HepG2 (cell line): Measurements from ENCODE around the gene FBXW5. TPM values are rescaled to one million over a fixed set of nuclear protein-coding genes. Genes with fewer than 3 reads are reported as not detected.

Experiments used
- DNMT3B ChIP-seq: conservative IDR thresholded peaks from 2 replicates; pipeline ENCODE4 v1.6.1; 2016; ENCODE audit warnings: missing biosample characterization, control low read depth
- FIP1L1 ChIP-seq: fragments of 200-400 bp; formaldehyde crosslinking; IDR thresholded peaks from 2 replicates; pipeline ENCODE4 v1.6.1; 2018; ENCODE audit warnings: low read depth, mild to moderate bottlenecking, low read length, moderate library complexity, borderline replicate concordance; ENCODE audit not compliant: insufficient read depth
- GABPB1 ChIP-seq: IDR thresholded peaks from 2 replicates; pipeline ENCODE4 v1.6.1; 2016; ENCODE audit warnings: mild to moderate bottlenecking, missing genetic modification reagents, moderate library complexity, missing compliant biosample characterization
- GATAD1 ChIP-seq: IDR thresholded peaks from 2 replicates; pipeline ENCODE4 v1.6.1; 2016; ENCODE audit warnings: missing genetic modification reagents, missing compliant biosample characterization
- HNRNPK ChIP-seq: fragments of 200-400 bp; formaldehyde crosslinking; IDR thresholded peaks from 2 replicates; pipeline ENCODE4 v1.6.1; 2018; ENCODE audit warnings: low read length, low read depth, moderate library complexity, mild to moderate bottlenecking; ENCODE audit not compliant: poor library complexity, severe bottlenecking
- LCORL ChIP-seq, 2 experiments: fragments of 450-650 bp in 1 of 2; sonication (generic) in 1 of 2; formaldehyde crosslinking in 1 of 2; IDR thresholded peaks; 2 replicates each; pipeline versions ENCODE4 v1.5.0 to v1.6.1; 2017 to 2020; ENCODE audit warnings: antibody characterized with exemption in 1 of 2, missing genetic modification reagents in 1 of 2
- NR2C2 ChIP-seq: sonication (generic); formaldehyde crosslinking; IDR thresholded peaks from 2 replicates; pipeline ENCODE4 v1.4.0; 2020; ENCODE audit warnings: missing genetic modification reagents, mild to moderate bottlenecking, moderate library complexity, borderline replicate concordance
- STAT5B ChIP-seq: sonication (generic); formaldehyde crosslinking; IDR thresholded peaks from 2 replicates; pipeline ENCODE4 v1.4.0; 2020; ENCODE audit warnings: missing genetic modification reagents
- ZFX ChIP-seq: sonication (generic); formaldehyde crosslinking; IDR thresholded peaks from 2 replicates; pipeline ENCODE4 v1.4.0; 2020; ENCODE audit warnings: mild to moderate bottlenecking, low read depth, missing genetic modification reagents, moderate library complexity
- ZNF101 ChIP-seq: sonication (generic); formaldehyde crosslinking; IDR thresholded peaks from 2 replicates; pipeline ENCODE4 v1.4.0; 2020; ENCODE audit warnings: mild to moderate bottlenecking, low read depth, missing genetic modification reagents, borderline replicate concordance
- ZNF317 ChIP-seq: sonication (generic); formaldehyde crosslinking; IDR thresholded peaks from 2 replicates; pipeline ENCODE4 v1.5.0; 2020; ENCODE audit warnings: mild to moderate bottlenecking, missing genetic modification reagents
- ZNF329 ChIP-seq: sonication (generic); formaldehyde crosslinking; IDR thresholded peaks from 2 replicates; pipeline ENCODE4 v1.9.0; 2021; ENCODE audit warnings: low read depth, mild to moderate bottlenecking, missing genetic modification reagents
- ZNF335 ChIP-seq: sonication (generic); formaldehyde crosslinking; IDR thresholded peaks from 2 replicates; pipeline ENCODE4 v1.4.0; 2020; ENCODE audit warnings: missing genetic modification reagents
- ZNF552 ChIP-seq: sonication (generic); formaldehyde crosslinking; IDR thresholded peaks from 2 replicates; pipeline ENCODE4 v1.9.0; 2022; ENCODE audit warnings: missing genetic modification reagents, mild to moderate bottlenecking, borderline replicate concordance
- ZNF605 ChIP-seq: sonication (generic); formaldehyde crosslinking; IDR thresholded peaks from 2 replicates; pipeline ENCODE4 v1.8.0; 2022; ENCODE audit warnings: mild to moderate bottlenecking, missing genetic modification reagents
- polyA plus RNA-seq, 8 experiments: library from polyadenylated mRNA; depleted of rRNA in 3 of 8; stranded (reverse) in 7 of 8; unstranded in 1 of 8; fragments of >200 nt; fragmentation: Illumina TruSeq in 4 of 8; extraction: Trizol in 4 of 8; gene quantifications; 2 replicates each; pipeline versions ENCODE4 v1.2.1 to v1.2.3, GENCODE V29; 2011 to 2016; ENCODE audit warnings: low read depth in 4 of 8, missing spikeins in 1 of 8, mixed read lengths in 1 of 8; ENCODE audit not compliant: insufficient read depth in 1 of 8
- total RNA-seq, 5 experiments: library from RNA; depleted of rRNA; stranded (reverse); fragments of >200 nt; fragmentation: Illumina TruSeq; extraction: Trizol; gene quantifications; 2 replicates each; pipeline ENCODE4 v1.2.3, GENCODE V29; 2016; ENCODE audit warnings: low read depth in 1 of 5
- TF ChIP-seq, protein P1 (sequence below): IDR thresholded peaks from 2 replicates; pipeline ENCODE4 v1.6.1; 2016
- TF ChIP-seq, protein P2 (sequence below): sonication (generic); formaldehyde crosslinking; IDR thresholded peaks from 2 replicates; pipeline ENCODE4 v1.5.0; 2020; ENCODE audit warnings: missing genetic modification reagents
- TF ChIP-seq, protein P3 (sequence below): sonication (generic); formaldehyde crosslinking; IDR thresholded peaks from 2 replicates; pipeline ENCODE4 v1.5.0; 2020; ENCODE audit warnings: missing genetic modification reagents, mild to moderate bottlenecking, borderline replicate concordance
- TF ChIP-seq, protein P4 (sequence below): sonication (generic); formaldehyde crosslinking; IDR thresholded peaks from 2 replicates; pipeline ENCODE4 v1.4.0; 2020; ENCODE audit warnings: mild to moderate bottlenecking, missing genetic modification reagents
- TF ChIP-seq, protein P5 (sequence below): sonication (generic); formaldehyde crosslinking; conservative IDR thresholded peaks from 2 replicates; pipeline ENCODE4 v1.4.0; 2020; ENCODE audit warnings: missing genetic modification reagents

FBXW5 gene
- total and polyA plus RNA-seq, 2 of the 13 experiments (the other 11 are each of a cell fraction or from before 2014, with no cell fraction given): 52.0 to 60.4 TPM

DNA sequence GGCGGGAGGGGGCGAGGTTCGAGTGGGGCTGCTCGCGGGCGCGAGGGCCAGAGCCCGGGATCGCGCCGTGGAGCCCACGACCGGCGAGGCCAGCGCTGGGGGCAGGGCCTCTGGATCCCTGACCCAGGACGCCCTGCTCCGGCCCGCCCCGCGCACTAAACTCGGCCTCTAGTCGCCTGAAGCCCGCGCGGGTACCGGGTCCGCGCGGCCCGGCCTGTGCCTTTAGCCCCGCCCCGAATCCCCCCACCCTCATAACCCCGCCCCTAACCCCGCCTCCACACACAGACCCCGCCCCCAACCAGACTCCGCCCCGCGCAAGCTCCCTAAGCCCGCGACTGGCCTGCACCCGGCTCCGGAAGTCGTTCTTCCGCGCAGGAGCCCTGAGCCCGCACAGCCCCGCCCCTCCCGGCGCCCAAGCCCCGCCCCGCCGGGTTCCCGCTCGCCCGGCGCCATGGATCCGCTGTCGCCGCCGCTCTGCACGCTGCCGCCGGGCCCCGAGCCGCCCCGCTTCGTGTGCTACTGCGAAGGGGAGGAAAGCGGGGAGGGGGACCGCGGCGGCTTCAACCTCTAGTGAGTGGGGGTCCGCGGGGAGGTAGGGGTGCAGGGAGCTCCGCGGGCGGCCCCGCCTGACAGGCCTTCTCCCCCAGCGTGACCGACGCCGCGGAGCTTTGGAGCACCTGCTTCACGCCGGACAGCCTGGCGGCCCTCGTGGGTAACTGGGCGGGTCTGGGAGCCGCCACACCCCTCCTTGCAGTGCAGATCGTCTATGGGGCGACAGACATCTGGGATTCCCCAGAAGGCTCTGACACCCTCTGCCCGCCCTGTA, 47.7 kb upstream of the FBXW5 start, which contains the start of gene PAXX (continued):
- TF ChIP-seq, protein P1, sequence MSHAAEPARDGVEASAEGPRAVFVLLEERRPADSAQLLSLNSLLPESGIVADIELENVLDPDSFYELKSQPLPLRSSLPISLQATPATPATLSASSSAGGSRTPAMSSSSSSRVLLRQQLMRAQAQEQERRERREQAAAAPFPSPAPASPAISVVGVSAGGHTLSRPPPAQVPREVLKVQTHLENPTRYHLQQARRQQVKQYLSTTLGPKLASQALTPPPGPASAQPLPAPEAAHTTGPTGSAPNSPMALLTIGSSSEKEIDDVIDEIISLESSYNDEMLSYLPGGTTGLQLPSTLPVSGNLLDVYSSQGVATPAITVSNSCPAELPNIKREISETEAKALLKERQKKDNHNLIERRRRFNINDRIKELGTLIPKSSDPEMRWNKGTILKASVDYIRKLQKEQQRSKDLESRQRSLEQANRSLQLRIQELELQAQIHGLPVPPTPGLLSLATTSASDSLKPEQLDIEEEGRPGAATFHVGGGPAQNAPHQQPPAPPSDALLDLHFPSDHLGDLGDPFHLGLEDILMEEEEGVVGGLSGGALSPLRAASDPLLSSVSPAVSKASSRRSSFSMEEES (CRISPR knock-in tag): no peak
- TF ChIP-seq ZNF335 (CRISPR knock-in tag) (no peak), ZNF605 (CRISPR knock-in tag) (peak; percentile 42; the same call in 1 of the 2 replicates), NR2C2 (no peak), ZNF101 (CRISPR knock-in tag) (no peak), ZNF329 (CRISPR knock-in tag) (no peak; the same call in 1 of the 2 replicates), ZNF552 (CRISPR knock-in tag) (0 out of 2 replicates have a peak, but pooled peaks have one; percentile 36), ZFX (CRISPR knock-in tag) (peak; percentile 62), STAT5B (CRISPR knock-in tag) (no peak), GABPB1 (CRISPR knock-in tag) (peak; percentile 79), FIP1L1 (no peak), LCORL (IDR thresholded peaks at IDR 0.05) (no peak), LCORL (CRISPR knock-in tag; IDR thresholded peaks at IDR 0.05) (no peak), DNMT3B (CRISPR knock-in tag) (no peak), ZNF317 (CRISPR knock-in tag) (peak; percentile 46; the same call in 1 of the 2 replicates), GATAD1 (CRISPR knock-in tag) (no peak), HNRNPK (peak; percentile 83)
- TF ChIP-seq, protein P2, sequence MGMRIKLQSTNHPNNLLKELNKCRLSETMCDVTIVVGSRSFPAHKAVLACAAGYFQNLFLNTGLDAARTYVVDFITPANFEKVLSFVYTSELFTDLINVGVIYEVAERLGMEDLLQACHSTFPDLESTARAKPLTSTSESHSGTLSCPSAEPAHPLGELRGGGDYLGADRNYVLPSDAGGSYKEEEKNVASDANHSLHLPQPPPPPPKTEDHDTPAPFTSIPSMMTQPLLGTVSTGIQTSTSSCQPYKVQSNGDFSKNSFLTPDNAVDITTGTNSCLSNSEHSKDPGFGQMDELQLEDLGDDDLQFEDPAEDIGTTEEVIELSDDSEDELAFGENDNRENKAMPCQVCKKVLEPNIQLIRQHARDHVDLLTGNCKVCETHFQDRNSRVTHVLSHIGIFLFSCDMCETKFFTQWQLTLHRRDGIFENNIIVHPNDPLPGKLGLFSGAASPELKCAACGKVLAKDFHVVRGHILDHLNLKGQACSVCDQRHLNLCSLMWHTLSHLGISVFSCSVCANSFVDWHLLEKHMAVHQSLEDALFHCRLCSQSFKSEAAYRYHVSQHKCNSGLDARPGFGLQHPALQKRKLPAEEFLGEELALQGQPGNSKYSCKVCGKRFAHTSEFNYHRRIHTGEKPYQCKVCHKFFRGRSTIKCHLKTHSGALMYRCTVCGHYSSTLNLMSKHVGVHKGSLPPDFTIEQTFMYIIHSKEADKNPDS: no peak
- TF ChIP-seq, protein P3, sequence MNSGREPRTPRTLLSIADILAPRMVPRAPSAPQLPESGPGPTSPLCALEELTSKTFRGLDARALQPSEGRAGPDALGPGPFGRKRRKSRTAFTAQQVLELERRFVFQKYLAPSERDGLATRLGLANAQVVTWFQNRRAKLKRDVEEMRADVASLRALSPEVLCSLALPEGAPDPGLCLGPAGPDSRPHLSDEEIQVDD (CRISPR knock-in tag): 0 out of 2 replicates have a peak, but pooled peaks have one; percentile 53
- TF ChIP-seq, protein P4, sequence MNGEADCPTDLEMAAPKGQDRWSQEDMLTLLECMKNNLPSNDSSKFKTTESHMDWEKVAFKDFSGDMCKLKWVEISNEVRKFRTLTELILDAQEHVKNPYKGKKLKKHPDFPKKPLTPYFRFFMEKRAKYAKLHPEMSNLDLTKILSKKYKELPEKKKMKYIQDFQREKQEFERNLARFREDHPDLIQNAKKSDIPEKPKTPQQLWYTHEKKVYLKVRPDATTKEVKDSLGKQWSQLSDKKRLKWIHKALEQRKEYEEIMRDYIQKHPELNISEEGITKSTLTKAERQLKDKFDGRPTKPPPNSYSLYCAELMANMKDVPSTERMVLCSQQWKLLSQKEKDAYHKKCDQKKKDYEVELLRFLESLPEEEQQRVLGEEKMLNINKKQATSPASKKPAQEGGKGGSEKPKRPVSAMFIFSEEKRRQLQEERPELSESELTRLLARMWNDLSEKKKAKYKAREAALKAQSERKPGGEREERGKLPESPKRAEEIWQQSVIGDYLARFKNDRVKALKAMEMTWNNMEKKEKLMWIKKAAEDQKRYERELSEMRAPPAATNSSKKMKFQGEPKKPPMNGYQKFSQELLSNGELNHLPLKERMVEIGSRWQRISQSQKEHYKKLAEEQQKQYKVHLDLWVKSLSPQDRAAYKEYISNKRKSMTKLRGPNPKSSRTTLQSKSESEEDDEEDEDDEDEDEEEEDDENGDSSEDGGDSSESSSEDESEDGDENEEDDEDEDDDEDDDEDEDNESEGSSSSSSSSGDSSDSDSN (CRISPR knock-in tag): peak; percentile 36; the same call in 1 of the 2 replicates
- TF ChIP-seq, protein P5, sequence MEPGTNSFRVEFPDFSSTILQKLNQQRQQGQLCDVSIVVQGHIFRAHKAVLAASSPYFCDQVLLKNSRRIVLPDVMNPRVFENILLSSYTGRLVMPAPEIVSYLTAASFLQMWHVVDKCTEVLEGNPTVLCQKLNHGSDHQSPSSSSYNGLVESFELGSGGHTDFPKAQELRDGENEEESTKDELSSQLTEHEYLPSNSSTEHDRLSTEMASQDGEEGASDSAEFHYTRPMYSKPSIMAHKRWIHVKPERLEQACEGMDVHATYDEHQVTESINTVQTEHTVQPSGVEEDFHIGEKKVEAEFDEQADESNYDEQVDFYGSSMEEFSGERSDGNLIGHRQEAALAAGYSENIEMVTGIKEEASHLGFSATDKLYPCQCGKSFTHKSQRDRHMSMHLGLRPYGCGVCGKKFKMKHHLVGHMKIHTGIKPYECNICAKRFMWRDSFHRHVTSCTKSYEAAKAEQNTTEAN (CRISPR knock-in tag): 0 out of 2 replicates have a peak, but pooled peaks have one; percentile 42
